DMS153 treated with DMSO at 0.1 percent for 48 hours (cell line): Measurements from ENCODE around the gene NOC2L.
"Not testable (repeated sequence)": the region's sequence is repeated elsewhere in the genome, so short reads cannot be mapped to it uniquely, and the experiment has no call there.

Experiments used
- DNase-seq: peaks from one replicate; lab custom pipeline; 2025; ENCODE audit not compliant: unreplicated experiment; lab: John Stamatoyannopoulos, UW

The NOC2L gene

DNA sequence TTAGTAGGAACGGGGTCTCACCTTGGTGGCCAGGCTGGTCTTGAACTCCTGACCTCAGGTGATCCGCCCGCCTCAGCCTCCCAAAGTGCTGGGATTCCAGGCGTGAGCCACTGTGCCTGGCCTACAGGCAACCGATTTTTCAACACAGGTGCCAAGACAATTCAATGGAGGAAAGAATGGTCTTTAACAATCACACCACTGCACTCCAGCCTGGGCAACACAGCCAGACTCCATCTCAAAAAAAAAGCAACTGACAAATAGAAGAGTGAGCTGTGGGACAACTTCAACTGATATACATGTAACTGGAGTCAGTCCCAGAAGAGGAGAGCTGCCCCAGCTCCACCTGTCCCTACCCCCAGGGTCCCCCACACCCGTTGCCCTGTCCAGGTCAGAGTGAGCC is 35.5 kb upstream of the NOC2L start:
- not testable (repeated sequence) for DNase-seq

GRCh38 chr1:993379-993995 is 34.4 kb upstream of the NOC2L start:
- DNase-seq, result no peak

DNA sequence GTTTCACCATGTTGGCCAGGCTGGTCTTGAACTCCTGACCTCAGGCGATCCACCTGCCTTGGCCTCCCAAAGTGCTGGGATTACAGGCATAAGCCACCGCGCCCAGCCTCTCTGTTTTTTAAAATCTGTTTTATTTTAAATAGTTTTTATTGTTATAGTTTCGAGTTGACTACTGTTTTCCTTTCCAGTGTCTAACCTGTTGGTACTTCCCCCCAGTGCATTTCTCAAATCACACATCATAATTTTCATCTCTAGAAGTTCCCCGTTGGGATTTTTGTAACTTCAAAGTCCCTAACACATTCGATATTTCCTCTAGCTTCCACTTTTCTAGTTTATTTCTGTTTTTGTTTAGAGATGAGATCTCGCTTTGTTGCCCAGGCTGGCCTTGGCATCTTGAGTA is 33.3 kb upstream of the NOC2L start:
- DNase-seq, result no peak

- DNase-seq, result no peak
Measured at GRCh38 chr1:991895-992294, 32.8 kb upstream of the NOC2L start.

DNA sequence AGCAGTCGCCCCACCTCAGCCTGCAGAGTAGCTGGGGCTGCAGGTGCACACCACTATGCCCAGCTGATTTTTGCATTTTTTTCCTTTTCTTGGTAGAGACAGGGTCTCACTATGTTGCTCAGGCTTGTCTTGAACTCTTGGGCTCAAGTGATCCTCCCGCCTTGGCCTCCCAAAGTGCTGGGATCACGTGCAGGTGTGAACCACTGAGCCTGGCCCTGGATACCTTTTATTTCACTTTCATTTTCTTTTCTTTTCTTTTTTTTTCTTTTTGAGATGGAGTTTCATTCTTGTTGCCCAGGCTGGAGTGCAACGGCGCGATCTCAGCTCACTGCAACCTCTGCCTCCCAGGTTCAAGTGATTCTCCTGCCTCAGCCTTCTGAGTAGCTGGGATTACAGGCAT is 32.2 kb upstream of the NOC2L start:
- not testable (repeated sequence) for DNase-seq

- not testable (repeated sequence) for DNase-seq
Measured at GRCh38 chr1:988061-988460, 29.0 kb upstream of the NOC2L start.

GRCh38 chr1:985126-985525 is 26.1 kb upstream of the NOC2L start:
- DNase-seq, result no peak

GRCh38 chr1:984476-984814 is 25.4 kb upstream of the NOC2L start:
- no peak for DNase-seq

GRCh38 chr1:983798-984475 is 24.9 kb upstream of the NOC2L start:
- DNase-seq, result peak; percentile 30

DNA sequence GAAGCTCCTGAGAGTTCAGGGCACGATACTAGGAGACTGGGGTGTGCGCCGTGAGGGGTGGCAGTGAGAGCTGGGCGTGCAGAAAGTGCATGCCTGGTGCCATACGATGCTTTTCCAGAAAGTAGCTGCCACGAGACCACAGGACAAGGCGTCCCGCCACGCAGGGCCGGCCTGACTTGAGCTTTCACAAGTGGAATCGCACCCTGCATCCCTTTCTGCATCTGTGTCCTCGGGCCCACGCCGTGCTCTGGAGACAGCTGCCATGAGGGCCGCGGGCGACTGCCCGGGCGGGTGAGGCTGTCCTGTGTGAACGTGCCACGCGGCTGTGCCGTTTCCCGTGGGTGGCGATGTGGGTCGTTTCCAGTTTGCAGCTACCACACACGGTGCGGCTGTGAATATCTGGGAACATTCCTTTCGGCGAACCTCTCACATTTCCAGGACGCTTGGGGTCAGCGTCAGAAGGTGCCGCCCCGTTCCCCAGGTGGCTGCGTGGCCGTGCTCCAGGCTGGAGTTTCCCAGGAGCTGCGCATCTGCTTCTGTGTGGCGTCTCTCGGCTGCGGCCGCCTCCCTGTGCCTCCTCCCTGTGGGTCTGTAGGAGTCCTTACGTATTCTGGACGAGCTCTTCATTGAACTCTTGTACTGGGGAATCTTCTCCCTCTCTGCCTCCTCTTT is 23.8 kb upstream of the NOC2L start:
- DNase-seq, result no peak

- no peak for DNase-seq
Measured at GRCh38 chr1:981955-982558, 23.0 kb upstream of the NOC2L start, which contains the start of gene PERM1. Gene PERM1, minus strand, starts transcription at chr1:982093. Its CDS starts 1,064 bp downstream, at chr1:981029.

DNA sequence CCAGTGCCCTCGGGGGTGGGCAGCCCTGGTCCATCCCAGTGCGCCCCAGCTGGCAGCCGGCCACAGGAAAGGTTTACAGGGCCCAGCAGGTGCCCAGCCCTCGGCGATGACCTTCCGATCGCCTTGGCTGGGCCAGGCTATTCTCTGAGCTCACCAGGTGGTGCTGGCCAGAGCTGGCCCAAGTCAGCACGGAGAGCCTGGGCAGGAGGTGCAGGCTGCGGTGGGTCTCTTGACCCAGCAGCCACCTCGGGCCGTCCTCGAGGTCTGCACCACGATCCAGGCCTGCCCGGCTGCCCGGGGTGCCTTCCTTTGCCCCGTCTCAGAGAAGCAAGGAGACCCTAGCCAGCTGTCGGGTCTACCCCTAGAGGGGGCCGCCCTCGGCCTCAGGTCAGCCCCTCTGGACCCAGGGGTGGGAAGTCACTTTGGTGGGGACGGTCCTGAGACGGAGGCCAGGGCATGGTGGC is 22.5 kb upstream of the NOC2L start:
- DNase-seq, result no peak

GRCh38 chr1:980602-981395 is 21.7 kb upstream of the NOC2L start:
- no peak for DNase-seq

- DNase-seq, result no peak
Measured at GRCh38 chr1:980137-980571, 21.1 kb upstream of the NOC2L start.

- no peak for DNase-seq
Measured at GRCh38 chr1:979744-980072, 20.7 kb upstream of the NOC2L start.

DNA sequence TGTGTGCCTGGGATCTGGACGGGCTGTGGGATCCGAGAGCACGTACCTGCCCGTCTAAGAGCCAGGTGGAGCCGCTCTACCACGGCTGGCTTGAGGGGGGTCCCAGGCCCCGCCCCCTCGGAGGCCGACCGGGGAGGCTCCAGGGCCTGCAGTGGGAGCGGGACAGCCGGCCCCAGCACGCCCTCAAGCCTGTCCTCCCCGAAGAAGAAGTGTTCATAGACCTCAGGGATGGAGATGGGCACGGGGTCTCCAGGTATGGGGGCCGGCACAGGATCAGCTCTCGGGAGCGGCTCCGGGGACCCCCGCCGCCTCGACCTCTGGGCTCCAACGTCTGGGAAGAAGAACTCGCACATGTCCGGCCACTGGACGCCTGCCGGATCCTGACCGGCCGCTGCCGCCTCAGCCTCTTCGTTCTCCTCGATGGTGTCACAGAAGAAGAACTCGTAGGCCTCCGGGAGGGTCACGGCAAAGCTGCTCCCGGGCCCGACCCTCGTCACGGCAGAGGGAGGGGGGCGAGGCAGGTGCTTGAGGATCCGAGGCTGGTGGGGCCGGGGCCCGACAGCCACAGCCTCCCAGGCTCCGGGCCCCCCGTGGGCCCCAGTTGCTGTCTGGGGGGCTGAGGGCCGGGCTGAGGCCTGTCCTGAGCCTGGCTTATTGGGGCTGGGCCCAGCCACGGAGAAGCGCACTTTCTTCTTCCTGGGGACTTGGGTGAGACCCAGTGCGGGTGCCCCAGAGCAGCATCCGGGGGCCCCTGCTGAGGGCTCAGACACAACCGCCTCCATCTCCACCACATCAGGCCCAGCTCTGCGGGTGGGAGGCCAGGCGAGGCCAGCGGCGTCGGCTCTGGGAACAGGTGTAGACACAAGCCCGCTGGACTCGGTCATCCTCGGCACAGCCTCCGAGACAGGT is 20.0 kb upstream of the NOC2L start:
- no peak for DNase-seq

DNA sequence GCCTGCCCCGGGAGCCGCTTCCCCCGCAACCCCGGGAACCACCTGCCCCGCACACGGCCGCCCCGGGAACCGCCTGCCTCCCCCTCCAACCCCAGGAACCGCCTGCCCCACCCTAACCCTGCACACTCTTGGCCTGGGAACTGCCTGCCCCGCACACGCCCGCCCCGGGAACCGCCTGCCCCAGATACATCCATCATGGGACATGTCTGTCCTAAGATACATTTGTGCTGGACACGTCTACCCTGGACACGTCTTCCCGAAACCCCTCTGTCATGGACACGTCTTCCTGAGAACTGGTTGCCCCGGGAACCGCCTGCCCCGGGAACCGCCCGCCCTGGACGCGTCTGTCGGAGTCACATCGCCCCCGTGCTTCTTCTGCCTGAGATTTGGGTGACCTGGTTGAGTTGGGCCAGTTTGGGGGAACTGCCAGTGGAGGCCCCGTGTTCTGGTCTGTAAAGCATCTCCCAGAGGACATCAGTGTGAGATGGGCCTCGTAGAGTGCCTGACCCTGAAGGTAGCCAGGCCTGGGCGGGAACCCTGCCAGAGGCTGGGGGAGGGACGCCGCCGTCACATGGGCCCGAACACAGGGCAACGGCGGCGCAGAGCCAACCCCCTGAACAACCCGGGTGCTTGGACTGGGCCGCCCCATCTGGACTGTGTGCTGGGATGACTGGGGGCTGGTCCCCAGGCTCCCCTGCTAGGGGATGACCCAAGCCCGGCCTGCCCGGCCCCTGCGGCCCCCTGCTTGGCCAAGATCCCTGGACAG is 19.2 kb upstream of the NOC2L start:
- no peak for DNase-seq

DNA sequence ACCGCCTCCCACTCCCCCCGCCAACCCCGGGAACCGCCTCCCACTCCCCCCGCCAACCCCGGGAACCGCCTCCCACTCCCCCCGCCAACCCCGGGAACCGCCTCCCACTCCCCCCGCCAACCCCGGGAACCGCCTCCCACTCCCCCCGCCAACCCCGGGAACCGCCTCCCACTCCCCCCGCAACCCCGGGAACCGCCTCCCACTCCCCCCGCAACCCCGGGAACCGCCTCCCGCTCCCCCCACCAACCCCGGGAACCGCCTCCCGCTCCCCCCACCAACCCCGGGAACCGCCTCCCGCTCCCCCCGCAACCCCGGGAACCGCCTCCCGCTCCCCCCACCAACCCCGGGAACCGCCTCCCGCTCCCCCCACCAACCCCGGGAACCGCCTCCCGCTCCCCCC is 17.7 kb upstream of the NOC2L start:
- not testable (repeated sequence) for DNase-seq

GRCh38 chr1:975896-976683 is 17.0 kb upstream of the NOC2L start:
- DNase-seq, result peak; percentile 54
